ENCODE results near the gene CTU2.

GRCh38 chr16:88743693-88744576 is 37.6 kb downstream of the CTU2 start:
- TF ChIP-seq POLR2AphosphoS5 (IDR thresholded peaks at IDR 0.05) (no peak), CTCF (IDR thresholded peaks at IDR 0.05) (peak; percentile 87 to 93 (median 92))

Measured in transverse colon (tissue), 4 donors.